ENCODE data around the gene AUTS2. TPM values are rescaled to one million over a fixed set of nuclear protein-coding genes. Genes with fewer than 3 reads are reported as not detected.

Gene AUTS2
- total and polyA plus RNA-seq, 11 donors = 3.4 to 14.0 (median 7.3) TPM

- H3K9me3 ChIP-seq = no peaks in the 10 kb centered on the region
- H3K27me3 ChIP-seq = no peaks in the 10 kb centered on the region
- no peak overlapping the region for H3K4me3 ChIP-seq
- no peak for TF ChIP-seq POLR2A (IDR thresholded peaks at IDR 0.05)
- no peak for TF ChIP-seq CTCF (IDR thresholded peaks at IDR 0.05)
- H3K27ac ChIP-seq = no peak overlapping the region
- no peak for ATAC-seq
- 93 to 97% (median 96%) methylated on average over 3 of the region's 3 CpGs for WGBS, 4 donors
- no peak for DNase-seq
- intact Hi-C loops (cut with DNase I) = no loop called here
- H3K36me3 ChIP-seq = no peaks in the 10 kb centered on the region
- H3K4me1 ChIP-seq = no peaks in the 10 kb centered on the region
Measured at GRCh38 chr7:70285854-70286253, 687.6 kb downstream of the AUTS2 start.

- no peaks in the 10 kb centered on the region for H3K36me3 ChIP-seq
- TF ChIP-seq POLR2A (IDR thresholded peaks at IDR 0.05) = no peak
- H3K4me3 ChIP-seq = no peak overlapping the region
- intact Hi-C loops (cut with DNase I) = no loop called here
- 93 to 95% (median 94%) methylated on average over 5 of the region's 5 CpGs for WGBS, 4 donors
- no peaks in the 10 kb centered on the region for H3K27me3 ChIP-seq
- no peaks in the 10 kb centered on the region for H3K4me1 ChIP-seq
- no peak overlapping the region for H3K27ac ChIP-seq
- ATAC-seq = no peak
- DNase-seq = no peak
- H3K9me3 ChIP-seq = no peaks in the 10 kb centered on the region
Measured at GRCh38 chr7:70288781-70289456, 690.6 kb downstream of the AUTS2 start.

- Histone ChIP-seq H3K36me3 (no peaks in the 10 kb centered on the region), H3K27me3 (no peaks in the 10 kb centered on the region), H3K4me3 (no peak overlapping the region), H3K4me1 (no peaks in the 10 kb centered on the region), H3K27ac (no peak overlapping the region), H3K9me3 (peaks cover 0 to 3% (median 0%) of the 10 kb centered on the region in 12 donors)
- no peak for TF ChIP-seq CTCF (IDR thresholded peaks at IDR 0.05)
- no peak for TF ChIP-seq POLR2A (IDR thresholded peaks at IDR 0.05)
- ATAC-seq (no peak), DNase-seq (no peak)
- intact Hi-C loops (cut with DNase I) = no loop called here
- WGBS, 4 donors = 91 to 96% (median 95%) methylated on average over 5 of the region's 5 CpGs
Measured at GRCh38 chr7:70292716-70293115, 694.4 kb downstream of the AUTS2 start.

GRCh38 chr7:70294211-70294911, 696.1 kb downstream of the AUTS2 start:
- no peak for ATAC-seq
- TF ChIP-seq POLR2A (IDR thresholded peaks at IDR 0.05) = no peak
- no peak for TF ChIP-seq CTCF (IDR thresholded peaks at IDR 0.05)
- Histone ChIP-seq H3K27ac (no peak overlapping the region), H3K36me3 (no peaks in the 10 kb centered on the region), H3K4me3 (no peak overlapping the region), H3K9me3 (peaks cover 0 to 3% (median 0%) of the 10 kb centered on the region in 12 donors), H3K4me1 (no peaks in the 10 kb centered on the region), H3K27me3 (no peaks in the 10 kb centered on the region)
- 89 to 92% (median 90%) methylated on average over 9 of the region's 9 CpGs for WGBS, 4 donors
- DNase-seq = no peak
- intact Hi-C loops (cut with DNase I) = no loop called here
